Camera-type eye (tissue), 1 donor: ENCODE results near the gene KCNIP4. TPM values are rescaled to one million over a fixed set of nuclear protein-coding genes. Genes with fewer than 3 reads are reported as not detected.

Experiments
- total RNA-seq: library from RNA; depleted of rRNA; stranded (reverse); fragments of >200 nt; gene quantifications from one replicate; pipeline ENCODE4 v1.2.3, GENCODE V29; 2014

KCNIP4 gene
- total RNA-seq, result 16.3 TPM

DNA sequence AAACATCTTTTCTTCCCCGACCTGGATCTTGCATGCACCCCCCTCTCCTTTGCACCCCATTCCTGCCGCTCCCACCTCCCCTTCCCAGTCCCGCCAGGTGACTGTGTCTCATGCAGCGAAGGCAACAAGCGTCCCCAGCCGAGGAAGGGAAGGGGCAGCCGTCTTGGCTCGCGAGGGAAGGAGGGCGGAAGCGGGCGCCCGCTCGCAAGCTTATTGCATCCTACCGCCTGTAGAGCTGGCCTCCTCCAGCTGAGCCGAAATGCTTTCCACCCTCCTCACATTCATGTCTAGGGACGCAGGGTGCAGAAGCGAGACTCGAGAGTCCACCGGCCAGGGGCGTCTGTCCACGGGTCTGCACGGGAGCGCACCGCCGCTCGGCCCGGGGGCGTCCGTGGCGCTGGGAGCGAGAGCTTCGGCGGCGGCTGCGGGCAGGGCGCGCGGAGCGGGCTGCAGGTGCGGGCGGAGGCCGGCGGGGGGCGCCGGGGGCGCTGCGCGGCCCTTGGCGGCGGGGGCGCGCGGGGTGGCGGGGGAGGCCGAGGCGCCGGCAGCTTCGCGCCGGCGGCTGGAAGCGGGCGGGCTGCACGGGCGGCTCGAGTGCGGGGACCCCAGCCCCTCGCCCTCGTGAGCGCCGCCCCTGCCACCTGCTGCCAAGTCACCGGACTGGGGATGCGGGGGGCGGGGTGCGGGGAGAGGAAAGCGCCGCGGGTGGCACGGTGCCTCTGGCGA, at the start of gene KCNIP4:
Gene KCNIP4 (minus strand): TSS at position 426 of the 726 bp plus-strand sequence.

DNA sequence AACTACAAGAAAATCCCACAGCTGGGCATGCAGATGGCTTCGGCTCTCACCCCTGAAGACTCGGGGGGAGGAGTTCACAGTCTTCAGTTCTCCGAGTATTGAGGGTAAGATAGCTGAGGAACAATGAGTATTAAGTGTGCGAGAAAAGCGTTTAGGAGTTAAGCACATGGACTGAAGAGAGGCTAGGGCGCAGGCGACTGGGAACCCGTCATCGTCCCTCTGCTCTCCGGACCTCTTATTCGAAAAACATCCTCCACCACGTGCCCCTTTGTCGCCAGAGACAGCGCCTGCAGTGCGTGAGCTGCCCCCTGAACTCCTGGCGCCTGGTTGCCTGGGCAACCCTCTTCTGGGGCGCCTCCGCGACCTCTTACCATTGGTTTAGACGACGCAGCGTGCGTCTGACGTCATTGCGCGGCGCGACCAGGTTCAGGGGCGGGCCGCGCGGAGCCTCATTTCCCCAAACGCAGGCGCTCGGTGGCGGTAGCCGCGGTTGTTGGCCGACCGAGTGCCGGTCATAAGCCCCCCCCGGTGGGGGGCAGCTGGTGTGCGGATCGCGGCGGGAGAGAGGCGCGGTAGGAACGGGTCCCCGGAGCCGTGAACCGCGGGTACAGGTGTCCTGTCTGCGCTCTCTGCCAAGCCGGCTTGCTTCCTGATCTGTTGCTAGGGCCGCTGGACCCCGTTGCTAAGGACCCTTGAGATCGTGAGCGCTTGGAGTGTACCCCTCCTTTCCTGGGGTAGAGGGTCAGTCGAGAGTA, 1248.4 kb downstream of the KCNIP4 start, which contains the start of gene PACRGL:
Gene PACRGL (plus strand): TSS at position 452 of the 755 bp plus-strand sequence. CDS start 4,024 bp downstream, outside the sequence.

